Endothelial cell of umbilical vein (primary cell): ENCODE measurements around the gene CACNA1B. TPM values are rescaled to one million over a fixed set of nuclear protein-coding genes. Genes with fewer than 3 reads are reported as not detected.
"Not testable (repeated sequence)": the region's sequence is repeated elsewhere in the genome, so short reads cannot be mapped to it uniquely, and the experiment has no call there.

Source experiments
- BruUV-seq: library from RNA; stranded (reverse); fragments of 400-500 nt; replicated peaks from 2 replicates; lab custom pipeline; 2021; lab: Mats Ljungman, UMichigan
- CTCF ChIA-PET: fragments of 300-600, 350-600 bp; sonication (Branson Sonifier 250); formaldehyde crosslinking; loops from one replicate; lab custom pipeline; 2021; ENCODE audit warnings: antibody characterized with exemption, inconsistent platforms; lab: Charles Lee
- POLR2A ChIA-PET: fragments of 300-600, 350-600 bp; sonication (Branson Sonifier 250); formaldehyde crosslinking; loops from one replicate; lab custom pipeline; 2021; ENCODE audit warnings: antibody characterized with exemption, inconsistent platforms; lab: Charles Lee
- DNase-seq: peaks from one replicate; pipeline ENCODE4 v3.0.0-alpha.2; 2011; ENCODE audit warnings: low read depth, low spot score
- FAIRE-seq: peaks from 2 replicates; lab custom pipeline; 2011; peaks lifted over from hg19 to GRCh38; lab: Jason Lieb, UNC
- H2AFZ ChIP-seq: 2 replicates; pipeline ENCODE4 v1.6.0; 2012; ENCODE audit warnings: low read depth, low read length, control low read depth, inconsistent platforms
- H3K27ac ChIP-seq: 2 replicates; pipeline ENCODE4 v1.5.1; 2011; ENCODE audit warnings: low read depth, mild to moderate bottlenecking, control low read depth, low read length, moderate library complexity; ENCODE audit not compliant: insufficient read depth
- H3K27me3 ChIP-seq, 2 experiments: 2 replicates each; pipeline versions ENCODE4 v1.6.0 to v1.6.1; 2011; ENCODE audit warnings: low read length in 2 of 2, mixed read lengths in 1 of 2; ENCODE audit not compliant: control insufficient read depth in 2 of 2, insufficient read depth in 2 of 2
- H3K36me3 ChIP-seq, 2 experiments: 2 replicates in 1 of 2; 3 replicates in 1 of 2; pipeline ENCODE4 v1.5.1; 2011; ENCODE audit warnings: low read length in 2 of 2, mild to moderate bottlenecking in 1 of 2, moderate library complexity in 1 of 2; ENCODE audit not compliant: control insufficient read depth in 2 of 2, insufficient read depth in 2 of 2; ENCODE audit errors: extremely low read depth in 1 of 2
- H3K4me1 ChIP-seq: 3 replicates; pipeline ENCODE4 v1.5.1; 2011; ENCODE audit warnings: mild to moderate bottlenecking, low read length; ENCODE audit not compliant: control insufficient read depth, insufficient read depth; ENCODE audit errors: extremely low read depth
- H3K4me2 ChIP-seq: 2 replicates; pipeline ENCODE4 v1.6.1; 2011; ENCODE audit warnings: low read length, control low read depth, mixed read lengths; ENCODE audit not compliant: insufficient read depth
- H3K4me3 ChIP-seq, 3 experiments: fragments of 200-600 bp in 1 of 3; sonication (generic), shearing (Covaris generic) in 1 of 3; replicated peaks in 1 of 3; 2 replicates each; pipeline ENCODE4 v1.5.1; 2011 to 2016; ENCODE audit warnings: control low read depth in 3 of 3, low read length in 3 of 3, mild to moderate bottlenecking in 2 of 3, inconsistent platforms in 1 of 3, low read depth in 1 of 3, moderate library complexity in 1 of 3; ENCODE audit not compliant: insufficient read depth in 1 of 3
- H3K79me2 ChIP-seq: 2 replicates; pipeline ENCODE4 v1.6.0; 2012; ENCODE audit warnings: low read length, inconsistent platforms; ENCODE audit not compliant: control insufficient read depth, insufficient read depth
- H3K9ac ChIP-seq: replicated peaks from 2 replicates; pipeline ENCODE3; 2011; ENCODE audit warnings: low read length, control low read depth; ENCODE audit not compliant: insufficient read depth; ENCODE audit errors: extremely low read depth
- H3K9me1 ChIP-seq: replicated peaks from 3 replicates; pipeline ENCODE4 v1.6.0; 2011; ENCODE audit warnings: mild to moderate bottlenecking, low read length; ENCODE audit not compliant: control insufficient read depth, insufficient read depth; ENCODE audit errors: extremely low read depth
- H3K9me3 ChIP-seq: replicated peaks from 2 replicates; pipeline ENCODE4 v1.5.1; 2012; ENCODE audit warnings: low read length, inconsistent platforms; ENCODE audit not compliant: control insufficient read depth, insufficient read depth
- H4K20me1 ChIP-seq: replicated peaks from 2 replicates; pipeline ENCODE3; 2011; ENCODE audit warnings: mild to moderate bottlenecking, low read length; ENCODE audit not compliant: control insufficient read depth, insufficient read depth; ENCODE audit errors: extremely low read depth
- CTCF ChIP-seq, 2 donors: IDR thresholded peaks; 1 replicate in 1 of 2; 2 replicates in 1 of 2; pipeline ENCODE4 v1.5.1; 2011; ENCODE audit warnings: low read length in 2 of 2, mild to moderate bottlenecking in 2 of 2, moderate library complexity in 2 of 2, control low read depth in 1 of 2, inconsistent platforms in 1 of 2, low read depth in 1 of 2; ENCODE audit not compliant: insufficient read depth in 1 of 2; ENCODE audit errors: extremely low read depth in 1 of 2
- EZH2 ChIP-seq: IDR thresholded peaks from 2 replicates; pipeline ENCODE4 v1.6.1; 2012; ENCODE audit warnings: borderline replicate concordance, low read depth, mild to moderate bottlenecking, moderate library complexity, low read length, inconsistent platforms; ENCODE audit not compliant: severe bottlenecking
- FOS ChIP-seq: IDR thresholded peaks from 2 replicates; pipeline ENCODE4 v1.6.1; 2011; ENCODE audit warnings: mild to moderate bottlenecking, low read length, moderate library complexity, borderline replicate concordance; ENCODE audit not compliant: insufficient read depth
- GATA2 ChIP-seq: IDR thresholded peaks from 2 replicates; pipeline ENCODE4 v1.7.0; 2011; ENCODE audit warnings: low read depth, mild to moderate bottlenecking, moderate library complexity, mixed read lengths, low read length; ENCODE audit not compliant: insufficient read length, insufficient read depth
- JUN ChIP-seq: IDR thresholded peaks from 2 replicates; pipeline ENCODE4 v1.6.1; 2011; ENCODE audit warnings: borderline replicate concordance, low read depth; ENCODE audit not compliant: insufficient read length, insufficient read depth
- MAX ChIP-seq: IDR thresholded peaks from 2 replicates; pipeline ENCODE4 v1.6.1; 2011; ENCODE audit not compliant: insufficient read depth, insufficient read length
- MYC ChIP-seq: IDR thresholded peaks from one replicate; pipeline ENCODE4 v1.6.1; 2011; ENCODE audit warnings: mild to moderate bottlenecking, low read depth, low read length
- POLR2A ChIP-seq: IDR thresholded peaks from 2 replicates; pipeline ENCODE4 v1.6.1; 2012; ENCODE audit warnings: low read depth, mild to moderate bottlenecking, control low read depth, low read length
- POLR2AphosphoS5 ChIP-seq: IDR thresholded peaks from 2 replicates; pipeline ENCODE4 v1.6.1; 2012; ENCODE audit warnings: low read depth, mild to moderate bottlenecking, control low read depth, low read length, moderate library complexity; ENCODE audit not compliant: insufficient read depth
- dilution Hi-C: fragments of 300-500 bp; cut with MboI; formaldehyde crosslinking; loops from one replicate; pipeline ENCODE4 v1.15.0; 2019; ENCODE audit warnings: low sequenced_read_pairs; ENCODE audit not compliant: extremely low pct_ligation_motif_present
- intact Hi-C: fragments of 100-400 bp; cut with micrococcal nuclease; formaldehyde crosslinking; loops from one replicate; pipeline ENCODE4 v1.10.0; 2022
- polyA plus RNA-seq, 4 experiments: library from polyadenylated mRNA; depleted of rRNA in 3 of 4; stranded (reverse) in 3 of 4; unstranded in 1 of 4; fragments of >200 nt; gene quantifications; 2 replicates each; pipeline versions ENCODE4 v1.2.1 to v1.2.3, GENCODE V29; 2011 to 2012; ENCODE audit warnings: missing spikeins in 1 of 4
- total RNA-seq: library from RNA; stranded (reverse); gene quantifications from 2 replicates; pipeline ENCODE4 v1.2.3, GENCODE V29; 2021

The CACNA1B gene
- total and polyA plus RNA-seq, 2 donors (not counting 3 experiments of a cell fraction or from before 2014, with no cell fraction given) = 0.11 to 0.41 TPM

- FAIRE-seq = no peak
- Histone ChIP-seq H2AFZ (no peak overlapping the region), H3K4me2 (no peak overlapping the region), H4K20me1 (no peaks in the 10 kb centered on the region), H3K4me1 (no peaks in the 10 kb centered on the region), H3K4me3 (no peak overlapping the region), H3K9ac (no peak overlapping the region), H3K79me2 (no peaks in the 10 kb centered on the region), H3K9me3 (peaks cover 2% of the 10 kb centered on the region), H3K27ac (no peak overlapping the region), H3K36me3 (no peaks in the 10 kb centered on the region), H3K27me3 (no peaks in the 10 kb centered on the region), H3K9me1 (no peaks in the 10 kb centered on the region)
- intact Hi-C loops (no loop called here), dilution Hi-C loops (no loop called here)
- POLR2A ChIA-PET = no interaction called here
- CTCF ChIA-PET = no interaction called here
- TF ChIP-seq CTCF (IDR thresholded peaks at IDR 0.05; ENCODE audit: extremely low read depth in 1 of 2, insufficient read depth in 1 of 2, low read depth in 1 of 2, low read length in 2 of 2) (no peak), FOS (no peak), POLR2AphosphoS5 (no peak), POLR2A (no peak), EZH2 (no peak), MAX (no peak), GATA2 (no peak), MYC (no peak), JUN (no peak)
- DNase-seq = no peak
- no TSS peak for BruUV-seq
Observed at GRCh38 chr9:138112791-138113600, 235.4 kb downstream of the CACNA1B start.

- BruUV-seq, H3K4me3 ChIP-seq, H3K4me1 ChIP-seq, CTCF ChIA-PET, H3K79me2 ChIP-seq, H3K27ac ChIP-seq, H3K36me3 ChIP-seq, DNase-seq, intact Hi-C loops, H3K27me3 ChIP-seq, H2AFZ ChIP-seq, H3K9me3 ChIP-seq, H4K20me1 ChIP-seq, H3K4me2 ChIP-seq, dilution Hi-C loops, POLR2A ChIA-PET, H3K9me1 ChIP-seq, FAIRE-seq, H3K9ac ChIP-seq: not testable (repeated sequence)
Observed at GRCh38 chr9:138113701-138114325, 236.2 kb downstream of the CACNA1B start.
